ENCODE data around the gene CYP4F12.

CYP4F12 gene

DNA sequence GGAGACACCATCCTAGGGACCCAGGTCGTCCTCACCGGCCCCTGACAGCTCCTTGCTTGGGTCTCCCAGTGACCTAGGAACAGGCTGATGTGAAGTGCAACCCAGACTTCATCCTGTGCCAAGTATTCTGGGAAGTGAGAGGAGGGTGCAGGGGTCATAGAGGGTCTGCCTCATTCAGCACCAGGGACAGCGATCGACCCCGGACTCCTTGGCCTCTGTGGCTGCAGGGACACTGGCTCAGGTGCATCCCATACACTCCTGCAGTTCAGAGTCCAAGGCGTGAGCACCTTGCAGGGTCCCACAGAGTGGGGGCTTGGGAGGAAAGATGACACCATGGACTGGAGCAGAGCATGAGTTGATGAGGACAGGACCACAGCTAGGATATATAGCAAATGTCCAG lies 44.9 kb downstream of the CYP4F12 start:
- Histone ChIP-seq H3K4me3 (IDR thresholded peaks at IDR 0.05; ENCODE audit: insufficient read depth, low read depth, low read length) (no peak overlapping the region), H3K4me1 (ENCODE audit: low read depth, poor library complexity, severe bottlenecking) (no peaks in the 10 kb centered on the region)

DNA sequence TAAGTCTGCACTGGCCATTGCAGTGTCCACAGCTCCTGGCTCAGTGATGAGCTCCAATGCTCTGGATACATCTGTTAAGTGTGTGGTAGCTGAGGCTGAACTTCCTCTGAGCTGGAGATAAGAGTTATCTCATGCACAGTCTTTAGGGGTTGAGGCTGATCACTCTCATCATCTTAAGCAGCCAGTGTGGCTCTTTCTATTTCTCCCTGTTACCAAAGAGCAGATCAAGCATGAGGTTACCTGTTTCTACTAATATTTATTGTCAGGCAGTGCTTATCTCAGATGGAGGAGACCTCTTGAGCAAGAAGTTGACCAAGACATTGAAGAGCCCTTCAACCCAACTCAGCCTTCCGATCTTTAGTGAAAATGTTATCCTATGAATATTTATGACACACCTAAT lies 48.4 kb downstream of the CYP4F12 start:
- Histone ChIP-seq H3K4me1 (ENCODE audit: low read depth, poor library complexity, severe bottlenecking) (no peaks in the 10 kb centered on the region), H2AFZ (ENCODE audit: low read depth) (no peak overlapping the region), H3K36me3 (ENCODE audit: insufficient read depth) (no peaks in the 10 kb centered on the region), H3K27me3 (ENCODE audit: insufficient read depth, low read depth) (0 out of 2 replicates have a peak, but pooled peaks cover 2% of the 10 kb centered on the region), H3K9ac (no peak overlapping the region), H3K79me2 (ENCODE audit: insufficient read depth, low read depth) (no peaks in the 10 kb centered on the region), H4K20me1 (ENCODE audit: insufficient read depth) (no peaks in the 10 kb centered on the region), H3K4me3 (IDR thresholded peaks at IDR 0.05; ENCODE audit: insufficient read depth, low read depth, low read length) (no peak overlapping the region), H3K27ac (no peak overlapping the region), H3K4me2 (no peak overlapping the region)
- TF ChIP-seq, protein P1, sequence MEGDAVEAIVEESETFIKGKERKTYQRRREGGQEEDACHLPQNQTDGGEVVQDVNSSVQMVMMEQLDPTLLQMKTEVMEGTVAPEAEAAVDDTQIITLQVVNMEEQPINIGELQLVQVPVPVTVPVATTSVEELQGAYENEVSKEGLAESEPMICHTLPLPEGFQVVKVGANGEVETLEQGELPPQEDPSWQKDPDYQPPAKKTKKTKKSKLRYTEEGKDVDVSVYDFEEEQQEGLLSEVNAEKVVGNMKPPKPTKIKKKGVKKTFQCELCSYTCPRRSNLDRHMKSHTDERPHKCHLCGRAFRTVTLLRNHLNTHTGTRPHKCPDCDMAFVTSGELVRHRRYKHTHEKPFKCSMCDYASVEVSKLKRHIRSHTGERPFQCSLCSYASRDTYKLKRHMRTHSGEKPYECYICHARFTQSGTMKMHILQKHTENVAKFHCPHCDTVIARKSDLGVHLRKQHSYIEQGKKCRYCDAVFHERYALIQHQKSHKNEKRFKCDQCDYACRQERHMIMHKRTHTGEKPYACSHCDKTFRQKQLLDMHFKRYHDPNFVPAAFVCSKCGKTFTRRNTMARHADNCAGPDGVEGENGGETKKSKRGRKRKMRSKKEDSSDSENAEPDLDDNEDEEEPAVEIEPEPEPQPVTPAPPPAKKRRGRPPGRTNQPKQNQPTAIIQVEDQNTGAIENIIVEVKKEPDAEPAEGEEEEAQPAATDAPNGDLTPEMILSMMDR (conservative IDR thresholded peaks at IDR 0.05; ENCODE audit: low read depth, low read length), result no peak

More for the DNA sequence above, 44.9 kb downstream of the CYP4F12 start:
- H3K27me3 ChIP-seq (ENCODE audit: insufficient read depth, low read depth), result 0 out of 2 replicates have a peak, but pooled peaks cover 2% of the 10 kb centered on the region
- no peak overlapping the region for H2AFZ ChIP-seq (ENCODE audit: low read depth)
- no peak overlapping the region for H3K4me2 ChIP-seq
- H4K20me1 ChIP-seq (ENCODE audit: insufficient read depth), result no peaks in the 10 kb centered on the region
- no peaks in the 10 kb centered on the region for H3K79me2 ChIP-seq (ENCODE audit: insufficient read depth, low read depth)
- H3K36me3 ChIP-seq (ENCODE audit: insufficient read depth), result no peaks in the 10 kb centered on the region
- no peak overlapping the region for H3K27ac ChIP-seq
- no peak overlapping the region for H3K9ac ChIP-seq
- TF ChIP-seq, protein P1 (conservative IDR thresholded peaks at IDR 0.05; ENCODE audit: low read depth, low read length), result no peak

DNA sequence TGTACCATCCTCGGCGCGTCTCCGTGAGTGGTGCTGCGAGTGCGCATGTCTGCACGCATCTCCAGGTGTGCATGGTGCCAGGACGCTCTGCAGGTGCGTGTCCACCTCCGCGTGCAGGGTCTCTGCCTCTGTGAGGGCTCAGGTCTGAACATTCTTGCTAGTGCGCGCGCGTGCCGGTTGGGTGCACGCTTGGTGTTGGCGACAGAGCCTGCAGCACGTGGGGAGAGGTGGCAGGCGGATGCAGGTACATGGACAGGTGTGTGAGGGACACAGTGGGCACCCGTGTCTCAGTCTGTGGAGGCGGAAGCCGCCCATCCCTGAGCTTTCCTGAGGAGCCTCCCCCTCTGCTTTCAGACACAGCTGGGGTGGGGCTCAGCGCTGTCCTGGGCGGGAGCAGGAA lies 50.1 kb downstream of the CYP4F12 start:
- Histone ChIP-seq H3K4me3 (IDR thresholded peaks at IDR 0.05; ENCODE audit: insufficient read depth, low read depth, low read length) (no peak overlapping the region), H2AFZ (ENCODE audit: low read depth) (no peak overlapping the region), H3K4me1 (ENCODE audit: low read depth, poor library complexity, severe bottlenecking) (no peaks in the 10 kb centered on the region), H3K79me2 (ENCODE audit: insufficient read depth, low read depth) (no peaks in the 10 kb centered on the region), H4K20me1 (ENCODE audit: insufficient read depth) (no peaks in the 10 kb centered on the region), H3K27ac (no peak overlapping the region), H3K36me3 (ENCODE audit: insufficient read depth) (no peaks in the 10 kb centered on the region), H3K9ac (no peak overlapping the region), H3K4me2 (no peak overlapping the region), H3K27me3 (ENCODE audit: insufficient read depth, low read depth) (0 out of 2 replicates have a peak, but pooled peaks cover 2% of the 10 kb centered on the region)
- TF ChIP-seq, protein P1 (conservative IDR thresholded peaks at IDR 0.05; ENCODE audit: low read depth, low read length), result no peak

DNA sequence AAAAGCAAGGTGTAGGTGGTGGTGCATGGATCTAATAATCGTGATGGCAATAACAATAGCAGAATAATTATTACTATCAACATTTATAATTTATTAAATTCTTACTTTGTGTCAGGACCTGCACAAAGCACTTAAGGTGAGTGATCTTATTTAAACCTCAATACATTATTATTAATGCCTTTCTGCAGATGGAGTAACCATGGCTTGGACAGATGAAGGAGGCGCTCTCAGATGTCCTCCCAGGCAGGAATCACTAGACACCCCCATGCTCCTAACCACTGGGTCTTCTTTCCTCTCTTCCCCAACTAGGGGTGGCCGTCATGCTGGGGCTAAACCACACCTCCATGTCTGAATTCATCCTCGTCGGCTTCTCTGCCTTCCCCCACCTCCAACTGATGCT lies 54.8 kb downstream of the CYP4F12 start, which contains the start of gene OR10H2:
Gene OR10H2 (plus strand): TSS at position 301 of the 400 bp plus-strand sequence. CDS start 20 bp downstream, at position 321.
- Histone ChIP-seq H4K20me1 (ENCODE audit: insufficient read depth) (no peaks in the 10 kb centered on the region), H2AFZ (ENCODE audit: low read depth) (no peak within 1 kb of the TSS), H3K27me3 (ENCODE audit: insufficient read depth, low read depth) (no peaks in the 10 kb centered on the region), H3K4me1 (ENCODE audit: low read depth, poor library complexity, severe bottlenecking) (no peaks in the 10 kb centered on the region), H3K79me2 (ENCODE audit: insufficient read depth, low read depth) (no peaks in the 10 kb centered on the region), H3K27ac (no peak within 1 kb of the TSS), H3K4me2 (no peak within 1 kb of the TSS), H3K9ac (no peak within 1 kb of the TSS), H3K36me3 (ENCODE audit: insufficient read depth) (no peaks in the 10 kb centered on the region), H3K4me3 (IDR thresholded peaks at IDR 0.05; ENCODE audit: insufficient read depth, low read depth, low read length) (no peak within 1 kb of the TSS)
- TF ChIP-seq, protein P1 (conservative IDR thresholded peaks at IDR 0.05; ENCODE audit: low read depth, low read length), result no peak

Data from KMS-11 (cell line).